T-helper 1 cell (primary cell): ENCODE data around the gene AASDH.
"Not testable (repeated sequence)": the region's sequence is repeated elsewhere in the genome, so short reads cannot be mapped to it uniquely, and the experiment has no call there.

ENCODE experiments used
- DNase-seq, 5 donors: peaks; one replicate each; pipeline ENCODE4 v3.0.0-alpha.2; 2012 to 2020

AASDH gene

DNA sequence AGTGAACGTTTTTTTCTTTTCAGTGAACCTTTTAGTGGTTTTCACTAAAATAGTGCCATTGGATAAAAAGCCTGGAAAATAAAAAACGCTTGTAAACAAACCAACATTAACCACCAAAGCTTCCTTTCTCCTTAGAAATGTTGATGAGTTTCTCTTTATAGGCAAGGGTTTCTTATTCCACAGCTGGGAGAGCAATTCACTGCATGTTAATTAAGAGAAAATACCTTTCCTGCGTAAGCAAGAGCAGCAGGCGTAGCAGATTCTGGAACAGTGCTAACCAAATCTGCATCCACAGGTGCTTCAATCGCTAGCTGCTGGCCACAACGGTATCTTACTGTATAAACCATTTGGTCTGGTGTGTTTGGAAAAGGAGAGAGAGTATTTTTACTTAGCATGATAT lies 13.3 kb upstream of the AASDH start:
- no peak for DNase-seq

DNA sequence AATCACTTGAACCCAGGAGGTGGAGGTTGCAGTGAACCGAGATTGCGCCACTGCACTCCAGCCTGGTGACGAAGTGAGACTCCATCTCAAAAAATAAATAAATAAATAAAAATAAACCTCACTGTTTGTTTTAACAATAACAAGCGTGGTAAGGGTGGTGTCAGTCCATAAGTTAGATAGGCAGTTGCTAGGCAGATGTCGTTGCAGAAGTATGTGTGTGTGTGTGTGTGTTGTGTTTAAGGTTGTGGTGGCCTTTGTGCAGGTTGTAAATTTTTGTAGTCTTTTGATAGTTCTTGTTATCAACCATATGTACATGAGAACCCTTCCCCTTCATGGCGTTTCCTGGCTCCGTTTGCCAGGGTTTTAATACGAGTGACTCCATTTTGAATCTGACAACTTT lies 4.0 kb upstream of the AASDH start:
- DNase-seq: no peak

DNA sequence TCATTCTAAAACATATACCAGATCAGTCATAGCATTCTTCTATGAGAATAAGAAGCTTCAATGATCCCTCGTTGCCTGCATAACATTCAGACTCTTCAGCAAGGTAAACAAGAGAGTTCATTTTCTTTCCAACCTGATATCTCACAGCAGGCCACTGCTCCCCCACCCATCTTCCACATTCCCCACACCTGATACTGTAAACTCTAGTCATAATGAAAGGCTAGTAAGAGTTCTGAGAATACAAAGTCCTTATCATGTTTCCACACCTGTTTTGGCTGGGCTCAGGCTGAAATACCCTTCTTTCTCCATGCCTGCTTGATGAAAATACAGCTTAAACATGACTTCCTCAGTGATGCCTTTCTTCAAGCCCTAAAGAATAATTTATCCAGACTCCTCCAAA lies 2.3 kb upstream of the AASDH start:
- DNase-seq: no peak

DNA sequence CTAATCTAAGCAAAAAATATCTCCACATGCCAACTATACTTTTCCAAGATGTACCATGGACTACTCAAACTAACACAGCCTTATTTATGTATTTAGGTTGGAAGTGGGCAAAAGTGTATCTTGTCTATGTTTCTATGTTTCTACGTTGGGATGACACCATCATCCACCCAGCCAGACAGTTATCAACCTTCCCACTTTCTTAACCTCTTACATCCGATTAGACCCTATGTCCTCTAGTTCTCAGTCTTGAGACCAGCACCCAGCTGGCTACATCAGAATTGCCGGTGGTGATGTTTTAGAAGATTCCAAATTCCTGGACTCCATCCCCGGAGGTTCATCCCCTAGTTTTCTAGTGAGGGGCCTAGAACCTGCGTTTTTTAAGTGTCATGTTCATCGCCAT lies 1.0 kb upstream of the AASDH start:
- no peak for DNase-seq

DNA sequence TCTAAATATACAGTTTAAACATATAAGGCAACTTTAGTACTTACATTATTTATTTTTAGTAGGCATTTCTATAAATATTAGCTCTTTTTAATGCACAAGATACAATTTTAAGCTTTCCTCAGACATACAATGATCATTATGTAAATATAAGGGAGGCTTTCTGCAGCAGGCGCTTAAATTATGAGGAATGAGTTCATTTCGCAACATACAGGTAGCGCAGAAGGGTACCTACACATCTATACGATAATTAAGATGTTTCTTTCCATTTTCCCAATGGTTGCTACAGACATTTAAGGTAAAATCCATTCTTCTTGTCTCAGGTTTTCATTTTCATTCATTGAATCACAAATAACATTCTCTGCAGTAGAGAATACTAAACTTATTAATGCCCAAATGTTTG lies 1.2 kb downstream of the AASDH start:
- no peak for DNase-seq

DNA sequence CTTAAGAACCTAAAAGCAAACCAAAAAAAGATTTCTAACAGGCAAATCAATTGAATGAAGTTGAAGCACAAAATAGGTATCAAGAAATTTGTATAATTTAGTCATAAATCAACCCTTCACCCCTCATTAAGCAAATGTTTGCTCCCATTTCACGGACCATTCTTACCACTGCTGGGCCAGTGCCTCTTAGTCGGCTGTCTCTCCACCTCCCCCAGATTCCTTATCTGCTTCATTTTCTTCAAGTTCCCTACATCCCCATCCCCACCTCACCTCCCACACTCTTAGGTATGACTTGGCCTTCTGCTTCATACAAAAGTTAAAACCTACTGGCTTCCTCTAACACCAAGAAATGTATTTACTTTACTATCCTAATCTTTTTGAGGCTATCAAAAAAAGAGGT lies 11.8 kb downstream of the AASDH start:
- DNase-seq: no peak

DNA sequence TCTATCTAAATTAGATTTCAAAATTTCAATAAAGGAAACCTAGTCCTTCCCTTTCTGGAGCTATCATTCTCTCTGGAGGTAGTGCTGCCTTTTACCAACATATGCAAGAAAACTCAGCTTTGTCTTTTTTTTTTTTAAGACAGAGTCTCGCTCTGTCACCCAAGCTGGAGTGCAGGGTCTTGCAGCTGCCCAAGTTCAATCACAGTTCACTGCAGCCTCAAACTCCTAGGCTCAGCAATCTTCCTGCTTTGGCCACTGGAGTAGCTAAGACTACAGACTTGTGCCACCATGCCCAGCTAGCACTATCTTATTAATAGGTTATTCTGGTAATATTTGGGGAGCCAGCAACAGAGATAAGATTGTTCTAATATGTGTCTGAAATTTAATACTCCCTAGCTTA lies 12.3 kb downstream of the AASDH start:
- DNase-seq: no peak

DNA sequence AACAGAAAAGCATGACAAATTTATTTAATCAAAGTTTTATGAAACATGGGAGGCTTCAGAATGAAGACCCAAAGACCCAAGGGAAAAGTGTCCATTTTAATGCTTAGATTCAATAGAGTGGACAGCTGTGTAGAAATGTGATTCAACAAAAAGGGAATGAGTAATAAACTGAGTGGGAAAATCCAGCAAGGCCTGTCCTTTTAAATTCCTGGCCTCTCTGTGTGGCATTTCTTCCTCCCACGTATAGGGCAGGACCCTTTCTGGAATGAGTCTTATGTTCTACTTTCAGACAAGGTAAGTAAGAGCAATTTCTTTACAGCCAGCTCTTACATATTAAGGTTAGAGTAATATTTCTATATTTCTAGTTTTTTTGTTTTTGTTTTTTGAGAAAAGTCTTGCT lies 14.5 kb downstream of the AASDH start:
- DNase-seq: no peak

DNA sequence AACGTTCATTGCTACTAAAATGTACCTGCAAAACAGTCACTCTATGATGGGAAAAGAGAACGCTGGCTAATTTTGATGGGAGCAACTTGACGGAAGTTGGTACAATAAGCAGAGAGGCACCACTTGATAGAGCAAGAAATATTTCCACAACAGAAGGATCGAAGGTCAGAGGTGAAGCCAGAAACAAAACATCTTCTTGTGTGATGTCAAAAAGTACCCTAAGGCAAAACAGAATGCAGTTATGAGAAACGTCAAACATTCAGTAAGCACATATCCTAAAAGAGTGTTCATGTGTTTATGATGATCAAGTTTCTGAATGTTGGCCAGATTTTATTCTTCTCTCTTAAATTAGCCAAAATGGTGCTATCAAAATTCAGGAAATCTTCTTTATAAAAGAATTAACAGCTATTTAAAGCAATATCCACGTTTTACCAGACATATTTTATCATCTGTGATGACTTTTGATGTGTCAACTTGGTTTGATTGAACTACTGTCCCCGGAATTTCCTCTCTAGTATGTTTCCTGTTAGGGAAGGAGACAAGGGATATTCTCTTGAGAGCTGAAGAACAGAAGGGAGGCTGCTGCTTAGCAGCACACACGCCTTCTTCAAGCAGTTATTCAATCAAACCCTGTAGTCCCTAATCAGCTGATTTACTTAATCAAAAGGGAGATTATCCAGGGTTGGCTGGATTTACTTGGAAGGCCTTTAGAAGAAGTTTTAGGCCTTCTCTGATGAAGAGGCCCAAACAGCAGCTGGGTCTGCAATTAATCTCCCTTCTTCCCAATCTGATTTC lies 15.7 kb downstream of the AASDH start:
- DNase-seq: no peak

DNA sequence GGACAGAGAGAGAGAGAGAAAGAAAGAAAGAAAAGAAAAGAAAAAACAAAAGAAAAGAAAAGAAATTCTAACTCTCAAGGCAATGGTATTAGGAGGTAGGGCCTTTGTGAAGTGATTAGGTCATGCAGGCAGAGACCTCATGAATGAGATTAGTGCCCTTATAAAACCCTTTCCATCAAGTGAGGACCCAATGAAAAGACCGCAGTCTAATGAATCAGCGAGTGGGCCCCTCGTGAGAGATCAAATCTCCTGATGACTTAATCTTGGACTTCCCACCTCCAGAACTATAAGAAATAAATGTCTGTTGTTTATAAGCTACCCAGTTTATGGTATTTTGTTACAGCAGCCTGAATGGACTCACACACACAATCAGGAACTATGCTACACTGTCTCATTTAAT lies 16.9 kb downstream of the AASDH start:
- DNase-seq: no peak

DNA sequence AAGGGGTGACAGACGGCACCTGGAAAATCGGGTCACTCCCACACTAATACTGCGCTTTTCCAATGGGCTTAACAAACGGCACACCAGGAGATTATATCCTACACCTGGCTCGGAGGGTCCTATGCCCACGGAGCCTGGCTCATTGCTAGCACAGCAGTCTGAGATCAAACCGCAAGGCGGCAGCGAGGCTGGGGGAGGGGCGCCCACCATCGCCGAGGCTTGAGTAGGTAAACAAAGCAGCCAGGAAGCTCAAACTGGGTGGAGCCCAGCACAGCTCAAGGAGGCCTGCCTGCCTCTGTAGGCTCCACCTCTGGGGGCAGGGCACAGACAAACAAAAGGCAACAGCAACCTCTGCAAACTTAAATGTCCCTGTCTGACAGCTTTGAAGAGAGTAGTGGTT lies 24.3 kb downstream of the AASDH start:
- not testable (repeated sequence) for DNase-seq

DNA sequence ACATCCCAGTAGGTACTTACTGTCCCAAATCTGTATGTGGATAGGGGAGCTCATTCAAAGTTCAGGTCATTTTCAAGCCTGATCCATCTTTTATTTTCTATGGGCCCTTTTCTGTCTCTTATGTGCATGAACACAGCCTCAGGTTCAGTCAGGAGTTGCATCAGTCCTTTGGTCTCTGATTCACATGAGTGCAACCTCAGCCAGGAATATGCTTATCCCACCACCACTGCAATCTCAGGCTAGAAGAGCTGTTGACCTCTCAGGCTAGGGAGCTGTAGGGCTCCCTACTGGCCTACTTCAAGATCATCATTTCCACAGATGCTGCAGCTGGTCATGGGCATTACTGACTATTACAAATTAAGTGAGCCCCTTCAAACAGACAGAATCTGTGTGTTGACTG lies 27.2 kb downstream of the AASDH start:
- DNase-seq: no peak

DNA sequence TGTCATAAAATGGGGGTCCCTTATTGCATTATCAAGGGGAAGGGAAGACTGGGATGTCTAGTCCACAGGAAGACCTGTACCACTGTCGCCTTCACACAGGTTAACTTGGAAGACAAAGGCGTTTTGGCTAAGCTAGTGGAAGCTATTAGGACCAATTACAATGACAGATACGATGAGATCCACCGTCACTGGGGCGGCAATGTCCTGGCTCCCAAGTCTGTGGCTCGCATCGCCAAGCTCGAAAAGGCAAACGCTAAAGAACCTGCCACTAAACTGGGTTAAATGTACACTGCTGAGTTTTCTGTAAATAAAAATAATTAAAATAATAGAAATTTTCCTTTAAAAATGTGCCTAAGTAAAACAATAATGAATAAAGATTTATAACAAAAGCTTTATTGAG lies 30.6 kb downstream of the AASDH start:
- no peak for DNase-seq

DNA sequence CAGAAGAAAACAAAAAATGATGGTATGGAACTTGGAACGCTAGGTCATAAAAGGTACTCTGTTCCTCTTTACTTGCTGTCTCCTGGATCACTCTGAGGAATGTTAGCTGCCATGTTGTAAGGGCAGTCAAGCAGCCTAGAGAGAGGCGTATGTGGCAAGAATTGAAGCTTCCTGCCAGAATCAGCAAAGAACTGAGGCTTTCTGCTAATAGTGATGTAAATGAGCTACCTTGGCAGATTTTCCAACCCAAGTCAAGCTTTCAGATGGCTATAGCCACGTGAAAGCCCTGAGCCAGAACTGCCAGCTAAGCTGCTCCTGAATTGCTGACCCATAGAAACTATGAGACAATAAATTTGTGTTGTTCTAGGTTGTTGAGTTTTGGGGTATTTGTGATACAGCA lies 38.7 kb downstream of the AASDH start:
- no peak for DNase-seq

DNA sequence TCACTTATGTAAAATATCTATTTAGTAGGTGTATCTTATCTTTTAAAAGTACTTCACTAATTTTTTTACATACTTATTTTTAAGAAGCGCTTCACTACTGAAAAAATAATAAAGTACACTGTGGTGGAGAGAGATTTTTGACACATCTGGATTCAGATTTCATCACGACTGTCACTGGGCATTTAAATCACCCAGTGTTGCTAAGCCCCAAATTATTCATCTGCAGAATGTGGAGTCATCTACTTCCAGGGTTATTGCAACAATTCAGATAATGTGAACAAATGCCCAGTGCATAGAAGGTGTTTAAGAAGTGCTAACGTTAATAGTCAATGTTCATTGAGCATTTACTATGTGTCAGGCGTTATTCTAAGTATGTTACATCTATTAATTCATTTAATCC lies 41.8 kb downstream of the AASDH start:
- DNase-seq: no peak

DNA sequence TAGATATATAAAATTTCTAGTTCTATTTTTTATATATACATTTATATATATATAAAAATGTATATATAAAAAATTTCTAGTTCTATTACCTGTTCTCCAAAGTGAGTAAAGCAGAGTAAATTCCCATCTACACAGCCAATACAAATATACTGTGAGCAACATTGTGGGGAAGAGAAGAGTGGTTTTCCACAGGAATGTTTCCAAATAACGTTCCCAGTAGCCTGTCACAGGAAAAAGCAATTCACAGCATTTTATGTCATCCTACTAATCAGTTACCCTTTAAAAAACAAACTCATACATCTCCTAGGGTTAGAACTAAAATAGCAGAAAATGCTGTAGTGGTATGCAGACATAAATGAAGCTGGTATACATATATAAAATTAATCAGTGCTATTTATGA lies 44.5 kb downstream of the AASDH start:
- no peak for DNase-seq

DNA sequence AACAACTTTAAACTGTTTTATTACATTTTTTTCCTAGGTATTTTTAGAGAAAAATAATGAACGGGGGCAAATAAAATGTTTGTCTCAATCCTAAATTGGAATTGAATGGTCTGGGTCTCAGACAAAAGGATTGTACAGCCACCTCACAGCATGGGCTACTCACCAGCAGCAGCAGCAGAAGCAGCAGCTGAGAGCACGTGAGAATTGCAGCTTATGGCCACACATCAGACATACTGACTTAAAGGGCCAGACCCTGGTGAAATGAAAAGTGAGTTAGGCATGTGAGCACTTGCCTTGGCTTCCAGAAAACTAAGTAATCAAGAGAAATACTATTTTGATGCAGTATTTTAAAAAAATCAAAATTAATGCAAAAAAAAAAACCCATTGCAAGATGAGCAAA lies 56.6 kb downstream of the AASDH start:
- DNase-seq: no peak

DNA sequence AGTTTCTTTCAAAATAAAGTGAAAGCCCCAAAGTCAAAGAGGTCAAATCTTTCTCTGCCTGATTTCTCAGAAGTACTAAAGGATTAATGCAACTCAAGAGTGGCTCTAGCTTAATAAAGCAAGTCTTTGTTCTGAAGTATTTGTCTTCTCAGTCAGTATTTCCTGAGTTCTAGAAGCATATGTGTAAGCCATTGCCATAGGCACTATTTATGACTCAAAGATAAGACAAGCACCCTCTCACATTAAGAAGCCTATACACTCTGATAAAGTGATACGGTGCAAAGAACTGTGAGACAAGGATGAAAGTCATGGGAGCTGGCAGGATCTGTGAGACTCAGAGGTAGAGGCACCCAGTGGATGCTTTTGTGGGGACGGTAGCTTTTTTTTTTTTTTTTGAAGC lies 60.9 kb downstream of the AASDH start:
- DNase-seq: no peak

DNA sequence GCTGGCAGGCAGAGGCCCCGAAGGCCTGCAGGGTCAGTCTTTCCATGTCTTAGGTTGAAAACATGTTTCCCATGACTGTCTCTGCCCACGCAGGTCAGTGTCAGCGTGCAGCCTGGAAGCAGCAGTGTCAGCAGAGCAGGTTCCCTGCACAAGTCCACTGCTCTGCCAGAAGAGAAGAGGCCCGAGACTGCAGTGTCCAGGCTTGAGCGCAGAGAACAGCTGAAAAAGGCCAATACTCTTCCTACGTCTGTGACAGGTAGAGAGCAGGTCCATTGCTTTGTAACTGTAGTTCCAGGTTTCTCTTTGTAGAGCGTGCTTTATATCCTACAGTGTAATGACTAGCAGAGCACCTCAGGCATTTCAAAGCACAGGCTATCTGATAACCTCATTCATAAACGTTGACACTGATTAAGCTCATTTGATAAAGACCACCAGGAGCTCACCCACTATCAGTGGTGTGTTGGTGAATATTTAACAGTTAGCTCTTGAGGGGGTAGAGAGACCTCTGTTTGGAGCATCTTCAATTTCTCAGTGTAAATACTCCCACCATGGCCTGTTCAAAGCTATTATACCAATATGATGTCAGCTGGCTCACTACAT lies 63.2 kb downstream of the AASDH start:
- DNase-seq: no peak

DNA sequence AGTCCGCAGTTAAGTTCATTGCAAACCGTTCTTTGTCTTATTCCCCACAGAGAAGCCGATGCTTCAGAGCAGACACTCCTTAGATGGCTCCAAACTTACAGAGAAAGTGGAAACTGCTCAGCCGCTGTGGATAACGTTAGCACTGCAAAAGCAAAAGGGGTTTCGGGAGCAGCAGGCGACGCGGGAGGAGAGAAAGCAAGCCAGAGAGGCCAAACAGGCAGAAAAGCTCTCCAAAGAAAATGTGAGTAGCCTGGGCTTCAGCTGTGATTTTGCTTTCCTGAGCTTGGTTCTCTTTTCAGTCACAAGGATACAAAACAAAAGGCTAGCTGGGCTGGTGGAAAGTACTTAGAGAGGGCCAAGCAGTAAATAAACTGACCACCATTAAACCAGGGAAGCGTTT lies 64.0 kb downstream of the AASDH start:
- DNase-seq: no peak

DNA sequence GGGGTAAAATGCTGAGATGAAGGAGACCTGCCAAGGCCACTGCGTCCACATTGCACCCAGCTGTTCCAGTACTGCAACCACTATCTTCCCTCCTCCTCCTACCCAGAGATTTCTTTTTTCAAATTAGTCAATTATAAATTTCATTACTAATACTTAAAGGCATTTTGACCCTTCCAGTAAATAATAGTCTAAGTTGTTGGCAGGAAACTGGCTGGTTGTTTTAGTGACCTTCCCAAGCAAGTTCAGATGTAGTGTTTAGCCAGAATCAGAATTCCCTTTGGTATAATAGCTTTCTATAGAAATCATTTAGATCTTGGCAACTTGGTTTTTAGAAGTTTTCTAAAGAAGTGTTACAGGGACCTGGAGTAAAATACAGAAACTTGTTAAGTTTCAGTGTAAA lies 66.0 kb downstream of the AASDH start:
- DNase-seq: no peak

DNA sequence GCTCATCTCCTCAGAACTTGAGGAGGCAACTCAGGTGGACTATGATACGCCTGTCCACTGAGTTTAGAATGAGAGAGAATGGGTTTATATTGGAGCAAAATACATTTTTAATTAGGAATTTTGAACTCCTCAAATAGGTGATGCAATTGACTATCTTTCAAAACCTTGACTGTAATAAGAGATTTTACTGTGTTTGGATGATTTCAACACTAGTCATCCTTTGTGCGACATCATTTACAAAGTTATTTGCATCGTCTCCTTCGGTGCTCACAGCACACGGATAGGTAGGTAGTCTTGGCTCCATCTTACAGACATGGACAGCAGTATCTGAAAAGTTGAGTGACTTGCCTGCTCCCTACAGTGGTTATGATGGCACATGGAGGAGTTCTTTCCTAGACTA lies 67.0 kb downstream of the AASDH start:
- DNase-seq: no peak

DNA sequence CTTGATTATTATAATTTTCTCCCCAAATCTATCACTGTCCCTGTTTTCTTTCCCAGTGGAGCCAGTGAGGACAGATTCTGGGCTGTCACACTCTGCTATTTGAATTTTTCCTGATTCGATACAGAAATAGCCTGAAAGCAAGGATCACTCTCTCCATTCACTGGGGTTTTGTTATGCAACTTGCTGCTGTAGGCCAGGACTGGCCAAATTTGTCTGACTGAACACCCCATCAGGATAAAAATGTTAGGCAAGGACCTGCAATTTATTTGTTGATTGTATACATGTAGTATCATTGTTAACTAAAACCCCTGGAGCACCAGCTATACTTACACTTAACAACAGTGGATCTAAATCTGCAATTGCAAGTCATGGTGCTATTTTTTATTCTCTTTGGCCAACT lies 68.7 kb downstream of the AASDH start:
- DNase-seq: no peak

DNA sequence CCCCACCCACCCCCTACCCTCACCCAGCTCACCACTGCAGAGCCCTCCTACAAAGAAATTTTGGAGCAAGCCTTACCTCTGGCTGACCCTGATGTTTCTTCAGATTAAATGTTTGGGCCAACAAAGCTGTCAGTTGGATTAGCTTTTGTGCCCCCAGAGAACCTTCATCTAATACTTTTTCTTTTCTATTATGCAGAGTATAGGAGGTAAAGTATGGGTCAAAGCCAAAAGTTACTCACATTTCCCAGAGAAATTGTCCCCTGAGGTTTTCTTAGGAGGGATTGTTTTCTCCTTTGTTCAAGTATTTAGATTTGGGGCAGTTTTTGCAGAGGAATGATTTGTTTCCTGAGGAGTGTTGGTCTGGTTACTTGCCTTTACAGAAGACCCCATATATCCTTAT lies 69.5 kb downstream of the AASDH start:
- DNase-seq: no peak

DNA sequence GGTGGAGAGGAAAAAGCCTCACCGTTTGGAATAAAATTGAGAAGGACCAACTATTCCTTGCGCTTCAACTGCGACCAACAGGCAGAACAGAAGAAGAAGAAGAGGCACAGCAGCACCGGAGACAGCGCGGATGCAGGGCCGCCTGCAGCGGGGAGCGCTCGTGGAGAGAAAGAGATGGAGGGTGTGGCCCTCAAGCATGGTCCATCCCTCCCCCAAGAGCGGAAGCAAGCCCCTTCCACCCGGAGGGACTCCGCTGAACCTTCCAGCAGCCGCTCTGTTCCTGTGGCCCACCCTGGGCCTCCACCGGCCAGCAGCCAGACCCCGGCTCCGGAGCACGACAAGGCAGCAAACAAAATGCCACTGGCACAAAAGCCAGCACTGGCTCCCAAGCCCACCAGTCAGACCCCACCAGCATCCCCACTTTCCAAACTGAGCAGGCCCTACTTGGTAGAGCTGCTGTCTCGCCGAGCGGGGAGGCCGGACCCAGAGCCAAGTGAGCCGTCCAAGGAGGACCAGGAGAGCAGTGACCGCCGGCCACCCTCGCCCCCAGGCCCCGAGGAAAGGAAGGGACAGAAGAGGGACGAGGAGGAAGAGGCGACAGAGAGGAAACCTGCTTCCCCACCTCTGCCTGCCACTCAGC lies 71.2 kb downstream of the AASDH start:
- no peak for DNase-seq
